ENCODE results near the gene OR6K3.

The OR6K3 gene

GRCh38 chr1:158686111-158687009, 34.2 kb downstream of the OR6K3 start, which contains the start of gene SPTA1:
SPTA1 (minus strand) TSS chr1:158686715; CDS start chr1:158686517, 198 bp downstream.
- no peak for DNase-seq

- no peak for DNase-seq
These were observed 35.4 kb downstream of the OR6K3 start for GRCh38 chr1:158685085-158685484.

- DNase-seq, result no peak
These were observed 38.9 kb downstream of the OR6K3 start for GRCh38 chr1:158681606-158682005.

- no peak for DNase-seq
These were observed 41.2 kb downstream of the OR6K3 start for GRCh38 chr1:158679289-158679688.

GRCh38 chr1:158675563-158676323, 44.8 kb downstream of the OR6K3 start:
- DNase-seq, result no peak

- no peak for DNase-seq
These were observed 46.2 kb downstream of the OR6K3 start for GRCh38 chr1:158674302-158674701.
